Measurements from ENCODE around the gene KRT28. TPM values are rescaled to one million over a fixed set of nuclear protein-coding genes. Genes with fewer than 3 reads are reported as not detected.

Gene KRT28
- total and polyA plus RNA-seq, 2 of the 13 experiments (the other 11 are each of a cell fraction or from before 2014, with no cell fraction given), result not detected

- Histone ChIP-seq H3K4me2 (ENCODE audit: low read depth, low read length) (no peak overlapping the region), H3K9ac (ENCODE audit: insufficient read depth, low read depth, low read length) (no peak overlapping the region), H3K4me1 (ENCODE audit: insufficient read depth, low read length) (peaks cover 6% of the 10 kb centered on the region), H3K27ac (ENCODE audit: extremely low read length, insufficient read depth, low read length) (no peak overlapping the region), H3K79me2 (ENCODE audit: insufficient read depth, low read length) (no peaks in the 10 kb centered on the region), H3K9me3 (ENCODE audit: low read length) (no peaks in the 10 kb centered on the region), H3K36me3 (replicated peaks in 1 of 2; ENCODE audit: control insufficient read depth in 1 of 2, insufficient read depth in 2 of 2, low read length in 2 of 2) (no peaks in the 10 kb centered on the region), H4K20me1 (ENCODE audit: insufficient read depth, low read length) (no peaks in the 10 kb centered on the region), H3K4me3 (replicated peaks in 1 of 3; ENCODE audit: insufficient read depth in 1 of 3, low read depth in 2 of 3, low read length in 3 of 3) (no peak overlapping the region), H3K27me3 (ENCODE audit: control insufficient read depth in 1 of 2, insufficient read depth in 2 of 2, low read length in 2 of 2) (peaks cover 0 to 18% of the 10 kb centered on the region in 2 experiments; a peak in 3 of 5 replicates), H2AFZ (ENCODE audit: low read length) (no peak overlapping the region)
- intact Hi-C loops (cut with micrococcal nuclease; ENCODE audit: unreplicated experiment) (loop anchor here (5.0 kb wide), 1 partner anchor 846 kb away; no protein-coding TSS in a partner anchor), in situ Hi-C loops (cut with HindIII; ENCODE audit: extremely low pct_ligation_motif_present, low pct_unique_long_range_greater_than_20kb) (loop anchor here (5.0 kb wide), 1 partner anchor 861 kb away; no protein-coding TSS in a partner anchor)
- WGBS (ENCODE audit: low lambda C conversion rate), result 5% methylated on average over 2 of the region's 2 CpGs
- ChIA-PET CTCF (ENCODE audit: low intra/inter-chr PET ratio, low total read pairs) (no interaction called here), POLR2A (no interaction called here)
- no TSS peak for BruUV-seq (replicated peaks)
- FAIRE-seq (no peak), ATAC-seq (no peak), DNase-seq (ENCODE audit: low spot score) (no peak)
- TF ChIP-seq ATF7 (IDR thresholded peaks at IDR 0.05) (0 out of 2 replicates have a peak, but pooled peaks have one; percentile 41), ATF7 (CRISPR knock-in tag; IDR thresholded peaks at IDR 0.05) (no peak), ZNF484 (CRISPR knock-in tag; IDR thresholded peaks at IDR 0.05; ENCODE audit: borderline replicate concordance, low read depth) (no peak), ZNF431 (CRISPR knock-in tag; IDR thresholded peaks at IDR 0.05; ENCODE audit: borderline replicate concordance, low read depth) (no peak), CREB1 (IDR thresholded peaks at IDR 0.05) (peak; percentile 50), CREB1 (CRISPR knock-in tag; IDR thresholded peaks at IDR 0.05) (no peak), GMEB2 (CRISPR knock-in tag; IDR thresholded peaks at IDR 0.05; ENCODE audit: low read depth) (no peak)
These were observed 1.4 kb upstream of the KRT28 start for GRCh38 chr17:40801157-40801556.

GRCh38 chr17:40800381-40800780, 622 bp upstream of the KRT28 start:
- no peaks in the 10 kb centered on the region for H4K20me1 ChIP-seq (ENCODE audit: insufficient read depth, low read length)
- FAIRE-seq, result no peak
- ChIA-PET CTCF (ENCODE audit: low intra/inter-chr PET ratio, low total read pairs) (no interaction called here), POLR2A (no interaction called here)
- no peaks in the 10 kb centered on the region for H3K79me2 ChIP-seq (ENCODE audit: insufficient read depth, low read length)
- H3K27me3 ChIP-seq (ENCODE audit: control insufficient read depth in 1 of 2, insufficient read depth in 2 of 2, low read length in 2 of 2), result peaks cover 0 to 21% of the 10 kb centered on the region in 2 experiments; a peak in 3 of 5 replicates
- WGBS (ENCODE audit: low lambda C conversion rate), result 2% methylated on average over 1 of the region's 1 CpG
- peaks cover 6% of the 10 kb centered on the region for H3K4me1 ChIP-seq (ENCODE audit: insufficient read depth, low read length)
- ATAC-seq, result no peak
- BruUV-seq (replicated peaks), result no TSS peak
- TF ChIP-seq ATF3 (CRISPR knock-in tag; IDR thresholded peaks at IDR 0.05) (no peak), RFX5 (IDR thresholded peaks at IDR 0.05; ENCODE audit: low read depth, low read length) (no peak), ZFP90 (CRISPR knock-in tag; IDR thresholded peaks at IDR 0.05; ENCODE audit: borderline replicate concordance) (no peak), ESRRA (CRISPR knock-in tag; IDR thresholded peaks at IDR 0.05; ENCODE audit: low read depth) (no peak), KAT8 (CRISPR knock-in tag; IDR thresholded peaks at IDR 0.05) (no peak), LBX2 (CRISPR knock-in tag; IDR thresholded peaks at IDR 0.05; ENCODE audit: borderline replicate concordance) (no peak), HOXA5 (CRISPR knock-in tag; IDR thresholded peaks at IDR 0.05) (no peak), NONO (IDR thresholded peaks at IDR 0.05) (no peak), NONO (CRISPR knock-in tag; conservative IDR thresholded peaks at IDR 0.05) (no peak), CC2D1A (CRISPR knock-in tag; IDR thresholded peaks at IDR 0.05) (no peak)
- no peak overlapping the region for H3K4me3 ChIP-seq (replicated peaks in 1 of 3; ENCODE audit: insufficient read depth in 1 of 3, low read depth in 2 of 3, low read length in 3 of 3)
- intact Hi-C loops (cut with micrococcal nuclease; ENCODE audit: unreplicated experiment), result loop anchor here (5.0 kb wide), 1 partner anchor 847 kb away; no protein-coding TSS in a partner anchor
- H3K9ac ChIP-seq (ENCODE audit: insufficient read depth, low read depth, low read length), result no peak overlapping the region
- no peaks in the 10 kb centered on the region for H3K9me3 ChIP-seq (ENCODE audit: low read length)
- no peak overlapping the region for H2AFZ ChIP-seq (ENCODE audit: low read length)
- no peak overlapping the region for H3K4me2 ChIP-seq (ENCODE audit: low read depth, low read length)
- no peak overlapping the region for H3K27ac ChIP-seq (ENCODE audit: extremely low read length, insufficient read depth, low read length)
- in situ Hi-C loops (cut with HindIII; ENCODE audit: extremely low pct_ligation_motif_present, low pct_unique_long_range_greater_than_20kb), result loop anchor here (5.0 kb wide), 1 partner anchor 862 kb away; no protein-coding TSS in a partner anchor
- H3K36me3 ChIP-seq (replicated peaks in 1 of 2; ENCODE audit: control insufficient read depth in 1 of 2, insufficient read depth in 2 of 2, low read length in 2 of 2), result no peaks in the 10 kb centered on the region
- DNase-seq (ENCODE audit: low spot score), result no peak
